K562 (cell line): ENCODE results near the gene LCMT2. TPM values are rescaled to one million over a fixed set of nuclear protein-coding genes. Genes with fewer than 3 reads are reported as not detected.

ENCODE experiments used
- ATAC-seq: fragments of 200-7000 bp; cut with Tn5 transposase; 3 replicates; pipeline ENCODE4 v1.9.1; 2020; ENCODE audit warnings: moderate library complexity
- BruUV-seq: library from RNA; stranded (reverse); fragments of 400-500 nt; replicated peaks from 2 replicates; lab custom pipeline; 2021; lab: Mats Ljungman, UMichigan
- CTCF ChIA-PET: fragments of 300-600 bp; formaldehyde crosslinking; extraction: SDS; loops from one replicate; lab custom pipeline; 2021; ENCODE audit warnings: low intra/inter-chr PET ratio; lab: Yijun Ruan, JAX
- POLR2A ChIA-PET: fragments of 300-600, 350-650 bp; sonication (Branson Sonifier 250); formaldehyde crosslinking; extraction: SDS; loops from one replicate; lab custom pipeline; 2021; ENCODE audit warnings: antibody characterized with exemption, inconsistent platforms; lab: Yijun Ruan, JAX
- DNase-seq, 4 experiments: peaks; one replicate each; pipeline versions ENCODE4 v3.0.0 to v3.0.0-alpha.2; 2011 to 2018; ENCODE audit warnings: low spot score in 3 of 4, mixed read lengths in 3 of 4; ENCODE audit errors: extremely low read depth in 1 of 4
- FAIRE-seq: peaks from 2 replicates; lab custom pipeline; 2011; peaks lifted over from hg19 to GRCh38; lab: Jason Lieb, UNC
- H2AFZ ChIP-seq: 2 replicates; pipeline ENCODE4 v1.6.0; 2011; ENCODE audit warnings: low read depth, low read length, control low read depth, inconsistent platforms
- H3K27ac ChIP-seq: fragments of 200-600 bp; 3 replicates; pipeline ENCODE4 v1.8.0; 2011; ENCODE audit warnings: low read depth, mild to moderate bottlenecking, control low read depth, inconsistent platforms, low read length, moderate library complexity, mixed read lengths; ENCODE audit errors: extremely low read depth
- H3K27me3 ChIP-seq, 2 experiments: fragments of 300-600 bp in 1 of 2; 2 replicates in 1 of 2; 3 replicates in 1 of 2; pipeline versions ENCODE4 v1.6.0 to v1.8.0; 2011; ENCODE audit warnings: inconsistent platforms in 2 of 2, low read length in 2 of 2, mild to moderate bottlenecking in 1 of 2, mixed read lengths in 1 of 2, moderate library complexity in 1 of 2; ENCODE audit not compliant: control insufficient read depth in 2 of 2, insufficient read depth in 2 of 2
- H3K36me3 ChIP-seq: fragments of 300-600 bp; 3 replicates; pipeline ENCODE4 v1.8.0; 2011; ENCODE audit warnings: mild to moderate bottlenecking, low read length, inconsistent platforms; ENCODE audit not compliant: control insufficient read depth, insufficient read depth
- H3K4me1 ChIP-seq, 2 experiments: fragments of 200-600 bp in 1 of 2; replicated peaks in 1 of 2; 2 replicates in 1 of 2; 3 replicates in 1 of 2; pipeline versions ENCODE4 v1.5.1 to v1.8.0; 2011; ENCODE audit warnings: inconsistent platforms in 2 of 2, low read length in 2 of 2, mild to moderate bottlenecking in 1 of 2, mixed read lengths in 1 of 2, moderate library complexity in 1 of 2; ENCODE audit not compliant: control insufficient read depth in 2 of 2, insufficient read depth in 2 of 2
- H3K4me2 ChIP-seq: 2 replicates; pipeline ENCODE4 v1.6.1; 2011; ENCODE audit warnings: low read length, control low read depth, inconsistent platforms, mixed read lengths; ENCODE audit not compliant: insufficient read depth
- H3K4me3 ChIP-seq: fragments of 200-600 bp; sonication (generic), shearing (Covaris generic); 2 replicates; pipeline ENCODE4 v1.5.1; 2016; ENCODE audit warnings: control low read depth, inconsistent platforms
- H3K79me2 ChIP-seq: fragments of 200-600 bp; 3 replicates; pipeline ENCODE4 v1.8.0; 2011; ENCODE audit warnings: low read length, inconsistent platforms; ENCODE audit not compliant: control insufficient read depth, insufficient read depth
- H3K9ac ChIP-seq, 2 experiments: 2 replicates each; pipeline versions ENCODE4 v1.6.0 to v1.6.1; 2011; ENCODE audit warnings: low read depth in 2 of 2, low read length in 2 of 2, control low read depth in 1 of 2, inconsistent platforms in 1 of 2, mild to moderate bottlenecking in 1 of 2, mixed read lengths in 1 of 2; ENCODE audit not compliant: insufficient read depth in 1 of 2
- H3K9me1 ChIP-seq: one replicate; pipeline ENCODE4 v1.6.0; 2011; ENCODE audit warnings: inconsistent platforms, mild to moderate bottlenecking, low read length, moderate library complexity; ENCODE audit not compliant: control insufficient read depth, insufficient read depth
- H3K9me3 ChIP-seq: replicated peaks from 2 replicates; pipeline ENCODE4 v1.5.1; 2011; ENCODE audit warnings: low read depth, low read length, inconsistent platforms; ENCODE audit not compliant: control insufficient read depth, insufficient read depth
- H4K20me1 ChIP-seq: replicated peaks from 2 replicates; pipeline ENCODE4 v1.6.1; 2011; ENCODE audit warnings: low read length, inconsistent platforms, mixed read lengths; ENCODE audit not compliant: control insufficient read depth, insufficient read depth
- NFRKB ChIP-seq: fragments of 450-650 bp; IDR thresholded peaks from 2 replicates; pipeline ENCODE4 v1.6.1; 2016; ENCODE audit warnings: low read depth
- SMARCA4 ChIP-seq: fragments of 450-650 bp; IDR thresholded peaks from 2 replicates; pipeline ENCODE4 v1.6.1; 2016
- WGBS: fragments of 100-300 bp; shearing (Covaris generic); methylation state at CpG from one replicate; pipeline ENCODE4 v1.1.6; 2016; ENCODE audit warnings: low coverage, mixed read lengths; ENCODE audit not compliant: insufficient coverage; ENCODE audit errors: missing lambda C conversion rate; 5-methylcytosine and 5-hydroxymethylcytosine counted together
- in situ Hi-C: fragments of 300-500 bp; cut with MboI; formaldehyde crosslinking; loops from 4 replicates; pipeline ENCODE4 v1.15.0; 2018; ENCODE audit warnings: inconsistent platforms, mixed read lengths
- intact Hi-C: fragments of 100-400 bp; cut with micrococcal nuclease; formaldehyde crosslinking; loops from 2 replicates; pipeline ENCODE4 v1.14.2; 2022
- polyA plus RNA-seq, 8 experiments: library from polyadenylated mRNA; depleted of rRNA in 4 of 8; stranded (reverse) in 5 of 8; unstranded in 3 of 8; fragments of >200 nt; fragmentation: Nextera tagmentation in 2 of 8; fragmentation: Illumina TruSeq in 1 of 8; extraction: Ambion mirVana in 2 of 8; extraction: Trizol in 1 of 8; gene quantifications; 2 replicates each; pipeline versions ENCODE4 v1.2.1 to v1.2.3, GENCODE V29; 2011 to 2014; ENCODE audit warnings: inconsistent platforms in 1 of 8, missing spikeins in 1 of 8
- total RNA-seq, 7 experiments: library from RNA; depleted of rRNA in 6 of 7; stranded (reverse); fragments of >200 nt in 6 of 7; fragmentation: Illumina TruSeq in 2 of 7; extraction: Trizol in 2 of 7; gene quantifications; 2 replicates each; pipeline versions ENCODE4 v1.2.1 to v1.2.3, GENCODE V29; 2011 to 2021; ENCODE audit warnings: low replicate concordance in 1 of 7
- TF ChIP-seq, protein P1 (sequence below), 3 experiments: IDR thresholded peaks in 2 of 3; conservative IDR thresholded peaks in 1 of 3; 2 replicates each; pipeline ENCODE4 v1.5.1; 2011 to 2012; ENCODE audit warnings: low read length in 3 of 3, mild to moderate bottlenecking in 3 of 3, control low read depth in 2 of 3, improper control_type of control experiment in 1 of 3, inconsistent platforms in 1 of 3, low read depth in 1 of 3, mixed read lengths in 1 of 3, moderate library complexity in 1 of 3; ENCODE audit not compliant: insufficient read depth in 2 of 3

Gene LCMT2
- total and polyA plus RNA-seq, 9 of the 15 experiments (the other 6 are each of a cell fraction or from before 2014, with no cell fraction given), result 2.5 to 22.3 (median 15.2) TPM

DNA sequence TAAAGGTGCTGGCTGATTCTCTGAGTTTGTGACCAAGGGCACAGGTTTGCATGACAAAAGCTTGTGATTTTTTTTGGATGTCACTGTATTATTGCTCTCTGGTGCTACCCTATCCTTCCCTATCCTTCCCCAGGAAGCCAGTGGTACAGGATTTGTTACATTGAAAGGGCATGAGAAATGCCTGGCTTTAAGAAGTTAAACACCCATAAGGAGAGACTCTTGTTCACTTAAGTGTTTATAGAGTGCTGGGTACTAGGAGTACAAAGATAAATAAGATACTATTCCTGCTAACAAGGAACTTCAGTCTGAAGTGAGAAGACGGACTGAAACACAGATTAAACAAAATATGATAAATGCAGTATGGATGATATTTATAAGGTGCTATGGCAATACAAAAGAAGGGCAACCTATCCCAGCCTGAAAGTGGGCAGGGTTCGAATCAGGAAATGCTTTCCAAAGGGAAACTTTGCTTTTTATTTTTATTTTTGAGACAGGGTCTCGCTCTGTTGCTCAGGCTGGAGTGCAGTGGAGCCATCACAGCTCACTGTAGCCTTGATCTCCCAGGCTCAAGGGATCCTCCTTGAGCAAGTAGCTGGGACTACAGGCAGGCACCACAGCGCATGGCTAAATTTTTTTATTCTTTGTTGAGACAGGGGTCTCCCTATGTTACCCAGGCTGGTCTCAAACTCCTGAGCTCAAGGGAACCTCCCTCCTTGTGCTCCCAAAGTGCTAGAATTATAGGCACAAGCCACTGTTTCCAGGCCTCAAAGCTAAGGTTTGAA lies 11.2 kb downstream of the LCMT2 start:
- ChIA-PET CTCF (no interaction called here), POLR2A (interaction anchor here (0.6 to 2.2 kb wide), 5 partner anchors 8 to 169 kb away, joined by 3 to 7 read pairs (median 3); no protein-coding TSS in a partner anchor)
- WGBS, result 1% methylated on average over 4 of the region's 4 CpGs

More for the DNA sequence above, 11.2 kb downstream of the LCMT2 start:
- ATAC-seq (peak; percentile 71), DNase-seq (no peak), FAIRE-seq (no peak)
- Histone ChIP-seq H3K9me1 (no peaks in the 10 kb centered on the region), H3K4me2 (no peak overlapping the region), H3K9ac (no peak overlapping the region), H2AFZ (no peak overlapping the region), H3K4me1 (no peaks in the 10 kb centered on the region; a peak in 1 of 5 replicates), H3K27ac (no peak overlapping the region), H3K27me3 (peaks cover 18 to 19% of the 10 kb centered on the region in 2 experiments; a peak in 4 of 5 replicates), H3K9me3 (no peaks in the 10 kb centered on the region), H4K20me1 (no peaks in the 10 kb centered on the region), H3K36me3 (no peaks in the 10 kb centered on the region), H3K4me3 (no peak overlapping the region)
- in situ Hi-C loops (no loop called here), intact Hi-C loops (no loop called here)
- BruUV-seq, result no TSS peak
- TF ChIP-seq SMARCA4, result no peak
- TF ChIP-seq NFRKB, result no peak
- TF ChIP-seq, protein P1, sequence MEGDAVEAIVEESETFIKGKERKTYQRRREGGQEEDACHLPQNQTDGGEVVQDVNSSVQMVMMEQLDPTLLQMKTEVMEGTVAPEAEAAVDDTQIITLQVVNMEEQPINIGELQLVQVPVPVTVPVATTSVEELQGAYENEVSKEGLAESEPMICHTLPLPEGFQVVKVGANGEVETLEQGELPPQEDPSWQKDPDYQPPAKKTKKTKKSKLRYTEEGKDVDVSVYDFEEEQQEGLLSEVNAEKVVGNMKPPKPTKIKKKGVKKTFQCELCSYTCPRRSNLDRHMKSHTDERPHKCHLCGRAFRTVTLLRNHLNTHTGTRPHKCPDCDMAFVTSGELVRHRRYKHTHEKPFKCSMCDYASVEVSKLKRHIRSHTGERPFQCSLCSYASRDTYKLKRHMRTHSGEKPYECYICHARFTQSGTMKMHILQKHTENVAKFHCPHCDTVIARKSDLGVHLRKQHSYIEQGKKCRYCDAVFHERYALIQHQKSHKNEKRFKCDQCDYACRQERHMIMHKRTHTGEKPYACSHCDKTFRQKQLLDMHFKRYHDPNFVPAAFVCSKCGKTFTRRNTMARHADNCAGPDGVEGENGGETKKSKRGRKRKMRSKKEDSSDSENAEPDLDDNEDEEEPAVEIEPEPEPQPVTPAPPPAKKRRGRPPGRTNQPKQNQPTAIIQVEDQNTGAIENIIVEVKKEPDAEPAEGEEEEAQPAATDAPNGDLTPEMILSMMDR (IDR thresholded peaks at IDR 0.05 in 2 of 3, conservative IDR thresholded peaks at IDR 0.05 in 1 of 3; ENCODE audit: insufficient read depth in 2 of 3, low read depth in 1 of 3, low read length in 3 of 3), result 0 out of 6 replicates have a peak, but pooled peaks of 1 of the 3 experiments have one; percentile 12
- TF ChIP-seq, all 486 proteins: peak for 1
- H3K79me2 ChIP-seq, result no peaks in the 10 kb centered on the region
